Measurements from ENCODE around the gene ADH7.
"Not testable (repeated sequence)": the region's sequence is repeated elsewhere in the genome, so short reads cannot be mapped to it uniquely, and the experiment has no call there.

The ADH7 gene

DNA sequence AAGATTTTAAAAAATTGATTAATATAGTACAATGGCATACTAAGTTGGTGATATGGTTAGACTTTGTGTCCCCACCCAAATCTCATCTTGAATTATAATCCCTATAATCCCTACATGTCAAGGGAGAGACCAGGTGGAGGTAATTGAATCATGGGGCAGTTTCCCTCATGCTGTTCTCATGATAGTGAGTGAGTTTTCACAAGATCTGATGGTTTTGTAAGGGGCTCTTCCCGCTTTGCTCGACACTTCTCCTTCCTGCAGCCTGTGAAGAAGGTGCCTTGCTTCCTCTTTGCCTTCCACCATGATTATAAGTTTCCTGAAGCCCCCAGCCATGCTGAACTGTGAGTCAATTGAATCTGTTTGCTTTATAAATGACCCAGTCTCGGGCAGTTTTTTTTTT is 20.2 kb downstream of the ADH7 start:
- not testable (repeated sequence) for DNase-seq

DNA sequence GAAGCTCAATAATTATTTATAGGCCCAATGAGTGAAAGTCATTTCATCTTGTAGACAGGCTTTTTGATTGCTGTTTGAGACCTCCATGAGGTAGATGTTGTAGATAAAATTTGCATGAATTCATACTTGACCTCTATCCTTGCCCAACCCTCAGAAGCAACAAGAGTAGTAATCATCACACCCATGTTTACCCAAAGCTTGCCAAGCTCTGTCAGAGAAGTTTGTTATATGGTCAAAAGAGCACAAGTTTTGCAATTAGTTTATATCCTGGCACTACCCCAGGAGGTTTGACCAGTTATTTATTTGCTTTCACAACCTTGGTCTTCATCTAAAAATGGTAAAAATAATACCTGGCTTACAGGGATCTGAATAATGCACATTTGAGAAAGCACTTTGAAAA is 20.7 kb downstream of the ADH7 start:
- no peak for DNase-seq

DNA sequence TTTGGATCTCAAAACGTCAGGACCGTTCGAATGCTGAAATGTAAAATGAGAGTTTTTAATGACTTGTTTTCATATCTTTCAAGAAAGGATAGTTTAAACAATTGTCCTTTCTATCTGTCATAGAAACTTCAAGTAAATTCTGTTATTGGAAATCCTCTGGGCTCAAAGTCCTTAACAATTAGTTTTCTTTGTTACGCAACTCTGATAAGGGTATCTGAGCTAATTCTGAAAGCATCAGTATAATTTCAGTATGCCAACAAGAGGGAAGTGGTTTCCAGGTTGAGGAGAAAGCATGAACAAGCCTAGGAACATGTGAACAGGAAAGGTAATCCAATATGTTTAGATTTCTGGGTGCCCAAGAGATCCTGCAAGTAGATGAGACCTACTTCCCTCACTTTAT is 22.0 kb downstream of the ADH7 start:
- DNase-seq = no peak

DNA sequence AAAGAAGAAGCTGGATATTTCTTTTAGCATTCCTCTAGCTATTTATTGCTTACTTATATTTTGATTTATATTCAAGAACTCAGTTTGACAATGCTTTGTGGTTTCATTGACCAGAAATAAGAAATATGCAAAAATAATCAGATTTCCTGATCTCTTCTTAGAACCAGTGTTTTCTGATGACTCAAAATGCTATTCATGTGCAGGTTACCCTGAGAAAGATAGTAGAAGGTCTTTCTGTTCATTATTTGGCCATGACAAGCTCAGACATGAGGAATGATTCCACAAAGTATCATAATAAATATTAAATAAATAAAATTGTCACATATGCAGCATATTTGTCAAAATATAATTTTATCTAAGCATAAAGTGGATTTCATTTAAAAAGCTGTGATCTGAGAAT is 24.1 kb downstream of the ADH7 start:
- DNase-seq = no peak

DNA sequence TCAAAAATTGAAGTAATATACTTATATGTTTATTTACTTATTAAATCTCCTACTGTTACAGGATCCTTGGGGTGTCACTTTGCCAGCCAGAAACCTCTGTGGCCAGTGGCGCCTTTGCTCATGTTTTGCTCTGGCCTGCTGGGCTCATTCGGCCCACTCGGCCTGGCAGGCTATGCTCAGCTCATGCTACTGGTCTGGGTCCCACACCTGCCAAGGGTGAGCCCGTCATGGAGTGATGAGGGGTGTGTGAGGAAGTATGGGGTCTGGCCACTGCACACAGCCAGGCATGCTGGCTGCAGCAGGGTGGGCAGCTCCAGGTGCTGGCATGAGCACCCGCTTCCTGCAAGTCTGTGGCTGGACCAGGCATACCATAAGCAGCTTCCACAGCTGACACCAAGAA is 25.1 kb downstream of the ADH7 start:
- no peak for DNase-seq

DNA sequence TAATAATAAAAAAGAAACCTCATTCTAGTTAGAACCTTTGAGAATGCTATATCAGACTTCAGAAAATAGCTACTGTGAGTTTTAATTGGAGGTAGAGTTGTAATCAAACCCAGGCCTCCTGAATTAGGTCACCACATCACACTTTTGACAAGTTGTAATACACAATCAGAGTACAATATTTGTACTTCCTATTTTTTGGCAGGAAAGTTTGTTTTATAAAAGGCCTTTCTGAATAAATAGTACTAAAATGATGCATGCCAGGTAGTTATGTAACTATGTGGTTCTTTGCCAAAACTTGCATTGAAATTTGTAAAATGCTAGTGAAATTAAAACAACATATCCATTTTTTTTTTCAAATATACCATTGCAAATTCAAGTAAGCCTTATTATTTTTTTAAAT is 26.8 kb downstream of the ADH7 start:
- no peak for DNase-seq

DNA sequence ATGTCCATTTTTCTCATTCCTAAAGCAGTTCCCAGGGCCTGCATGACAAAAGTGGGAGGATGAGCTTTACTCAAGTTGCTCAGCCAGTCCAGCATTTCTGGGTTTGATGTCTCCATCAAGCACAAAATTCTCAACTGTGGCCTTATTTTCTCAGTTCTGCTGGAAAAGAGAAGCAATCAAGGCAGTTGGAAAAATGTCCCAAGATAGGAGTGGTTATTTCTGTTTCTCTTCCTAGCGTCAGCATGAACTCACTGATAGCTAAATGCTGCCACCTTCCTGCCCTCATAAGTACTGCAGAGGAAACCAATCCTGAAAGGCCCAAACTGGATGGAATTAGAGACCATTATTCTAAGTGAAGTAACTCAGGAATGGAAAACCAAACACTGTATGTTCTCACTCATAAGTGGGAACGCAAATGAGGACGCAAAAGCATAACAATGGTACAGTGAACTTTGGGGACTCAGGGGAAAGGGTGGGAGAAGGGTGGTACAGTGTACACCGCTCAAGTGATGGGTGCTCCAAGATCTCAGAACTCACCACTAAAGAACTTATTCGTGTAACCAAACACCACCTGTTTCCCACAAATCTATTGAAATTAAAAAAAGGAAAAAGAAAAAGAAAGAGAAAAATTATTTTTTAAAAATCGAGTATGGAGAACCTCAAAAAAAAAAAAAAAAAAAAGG is 29.6 kb downstream of the ADH7 start:
- peak; percentile 79 for DNase-seq

DNA sequence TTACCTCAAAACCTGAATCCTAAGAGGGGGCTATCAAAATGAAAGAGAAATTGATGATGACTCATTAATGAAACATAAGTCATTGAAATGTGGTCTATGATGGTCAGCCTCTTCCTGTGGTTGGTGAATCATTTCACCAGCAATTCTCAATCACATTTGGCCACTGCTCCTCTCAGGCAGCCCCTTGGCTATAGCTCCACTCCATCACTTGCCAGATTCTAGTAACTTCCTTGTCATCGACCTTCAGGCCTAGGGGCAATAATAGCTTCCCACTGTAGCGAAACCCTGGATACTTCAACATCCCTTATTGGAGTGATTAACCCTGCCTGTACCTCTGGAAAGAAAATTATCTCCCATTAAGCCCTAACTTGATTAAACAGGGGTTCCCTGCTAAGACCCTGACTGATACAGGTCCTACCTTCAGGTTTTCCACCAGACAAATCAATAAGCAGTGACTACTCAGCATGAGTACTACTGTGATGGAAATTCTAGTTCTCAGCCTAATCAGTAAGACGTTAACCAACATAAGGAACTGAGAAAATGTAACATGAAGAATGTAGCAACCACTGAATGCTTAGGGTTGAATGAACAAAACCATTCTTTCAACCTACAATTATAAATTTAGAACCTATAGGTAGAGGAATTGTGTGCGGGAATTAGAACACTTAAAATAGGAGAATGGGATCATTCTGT is 30.4 kb downstream of the ADH7 start:
- DNase-seq = peak; percentile 50

DNA sequence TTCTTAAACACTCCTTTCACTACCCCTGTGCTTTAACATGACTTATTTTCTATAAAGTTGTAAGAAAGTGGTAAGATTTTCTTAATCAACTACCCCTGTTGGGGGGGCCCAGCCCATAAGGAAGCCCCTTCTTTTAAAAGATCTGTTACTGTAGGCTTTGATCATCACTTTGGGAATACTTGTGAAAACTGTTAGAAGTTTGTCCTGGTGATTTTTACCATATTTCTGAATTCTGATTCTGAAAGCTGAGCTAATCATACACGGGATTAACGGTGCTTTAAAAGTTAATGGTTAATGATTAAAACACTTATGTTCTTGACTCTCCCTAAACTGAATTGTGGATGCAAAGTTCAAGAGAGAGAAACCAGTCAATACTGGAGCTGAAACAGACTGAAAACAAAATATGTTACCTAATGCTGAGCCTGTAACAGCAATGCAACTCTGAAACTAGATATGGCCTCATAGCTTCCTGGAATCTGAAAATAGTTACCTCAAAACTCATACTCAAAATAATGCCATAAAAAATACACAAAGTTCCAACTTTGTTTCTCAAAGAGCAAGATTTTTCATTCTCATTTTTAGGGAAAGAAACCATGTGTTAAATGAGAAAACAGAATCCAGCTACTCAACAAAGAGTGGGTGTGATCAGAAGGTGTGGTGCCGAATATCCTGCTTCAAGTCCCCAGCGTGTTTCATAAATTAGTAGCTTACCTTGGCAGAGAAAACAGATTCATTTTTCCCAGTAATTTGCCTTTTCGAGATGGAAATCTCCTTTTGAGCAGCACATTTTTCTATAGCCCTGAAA is 31.6 kb downstream of the ADH7 start:
- no peak for DNase-seq

DNA sequence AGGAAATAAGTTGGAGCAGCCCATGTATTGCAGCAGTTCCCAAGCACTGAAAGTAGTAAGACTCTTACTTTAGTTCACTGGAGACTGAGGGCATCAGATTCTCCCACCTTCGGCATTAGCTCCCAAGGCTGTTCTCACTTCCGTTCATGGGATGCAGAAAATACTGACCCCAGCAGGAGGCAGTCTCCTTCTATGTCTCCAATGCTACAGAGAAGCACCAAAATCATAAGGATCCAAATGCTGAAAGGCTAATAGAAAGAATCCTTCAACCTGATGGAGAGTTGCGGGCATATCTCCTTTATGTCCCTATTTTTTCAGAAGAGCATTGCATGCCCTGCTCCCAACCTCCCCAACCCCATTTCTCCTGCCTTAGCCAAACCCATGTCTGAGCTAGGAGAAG is 32.4 kb downstream of the ADH7 start:
- DNase-seq = no peak

DNA sequence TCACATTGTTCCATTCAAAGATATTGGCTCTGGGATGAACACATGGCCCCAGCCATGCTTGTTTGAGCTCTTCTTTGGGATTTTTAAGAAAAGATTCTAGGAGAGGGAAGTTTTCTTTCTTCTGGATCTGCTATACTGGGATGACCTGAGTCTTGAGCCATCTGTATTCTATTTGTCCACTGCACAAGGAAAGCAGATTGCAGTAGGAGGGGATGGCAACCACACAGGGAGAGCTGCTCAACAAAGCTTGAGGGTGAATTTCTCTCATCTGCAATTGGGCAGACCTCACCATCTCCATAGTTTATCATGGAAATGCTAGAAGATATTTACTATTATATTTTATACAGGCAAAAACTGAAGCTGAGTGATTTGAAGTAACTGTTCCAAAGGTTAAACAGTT is 34.3 kb downstream of the ADH7 start:
- DNase-seq = no peak

DNA sequence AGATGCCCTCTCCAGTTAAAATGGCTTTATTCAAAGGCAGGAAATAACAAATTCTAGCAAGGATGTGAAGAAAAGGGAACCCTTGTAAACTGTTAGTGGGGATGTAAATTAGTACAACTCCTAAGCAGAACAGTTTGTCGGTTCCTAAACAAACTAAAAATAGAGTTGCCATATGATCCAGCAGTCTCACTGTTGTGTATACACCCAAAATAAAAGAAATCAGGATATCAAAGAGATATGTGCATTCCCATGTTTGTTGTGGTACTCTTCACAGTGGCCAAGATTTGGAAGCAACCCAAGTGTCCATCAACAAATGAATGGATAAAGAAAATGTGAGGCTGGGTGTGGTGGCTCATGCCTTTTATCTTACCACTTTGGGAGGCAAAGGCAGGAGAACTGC is 36.1 kb downstream of the ADH7 start:
- no peak for DNase-seq

DNA sequence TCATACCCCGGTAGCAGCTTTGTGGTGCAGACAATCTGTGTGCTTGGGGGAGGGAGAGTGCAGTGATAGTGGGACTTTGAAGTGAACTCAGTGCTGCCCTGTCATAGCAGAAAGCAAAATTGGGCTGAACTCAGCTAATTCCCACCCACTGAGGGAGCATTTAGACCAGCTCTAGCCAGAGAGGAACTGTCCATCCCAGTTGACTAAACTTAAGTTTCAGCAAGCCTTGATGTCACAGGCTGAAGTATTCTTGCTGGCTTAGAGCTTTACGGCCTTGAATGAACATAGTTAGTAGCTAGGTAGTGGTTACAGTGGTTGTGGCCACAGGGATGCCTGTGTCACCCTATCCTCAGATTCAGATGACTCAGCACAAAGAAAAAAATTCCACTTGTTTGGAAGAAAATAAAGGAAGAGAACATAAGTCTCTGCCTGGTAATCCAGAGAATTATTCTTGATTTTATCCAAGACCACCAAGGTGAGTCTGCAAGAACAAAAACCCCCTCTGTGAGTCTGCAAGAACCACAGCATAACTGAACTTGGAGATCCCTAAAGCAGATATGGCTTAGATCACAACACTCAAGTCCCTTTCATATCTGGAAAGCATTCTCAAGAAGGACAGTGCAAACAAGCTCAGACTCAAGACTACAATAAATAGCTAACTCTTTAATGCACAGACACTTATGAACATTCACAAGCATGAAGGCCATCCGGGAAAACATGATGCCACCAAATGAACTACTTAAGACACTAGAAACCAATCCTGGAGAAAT is 39.4 kb downstream of the ADH7 start:
- no peak for DNase-seq

DNA sequence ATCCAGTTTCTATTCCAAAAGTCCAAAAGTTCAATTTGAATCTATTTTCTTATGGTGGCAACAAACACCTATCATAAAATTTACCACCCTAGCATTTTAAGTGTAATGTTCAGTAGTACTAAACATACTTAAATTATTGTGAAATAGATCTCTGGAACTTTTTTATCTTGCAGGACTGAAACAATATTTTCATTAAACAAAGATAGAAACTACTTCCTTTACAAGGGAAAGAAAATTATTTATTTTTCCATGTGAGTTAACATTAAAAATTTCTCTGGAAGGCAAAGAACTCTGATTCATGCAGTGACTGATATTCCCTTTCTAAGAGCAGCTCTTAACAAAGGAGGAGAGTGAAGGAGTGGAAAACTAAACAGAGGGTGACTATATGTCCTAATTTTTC is 40.2 kb downstream of the ADH7 start:
- no peak for DNase-seq

DNA sequence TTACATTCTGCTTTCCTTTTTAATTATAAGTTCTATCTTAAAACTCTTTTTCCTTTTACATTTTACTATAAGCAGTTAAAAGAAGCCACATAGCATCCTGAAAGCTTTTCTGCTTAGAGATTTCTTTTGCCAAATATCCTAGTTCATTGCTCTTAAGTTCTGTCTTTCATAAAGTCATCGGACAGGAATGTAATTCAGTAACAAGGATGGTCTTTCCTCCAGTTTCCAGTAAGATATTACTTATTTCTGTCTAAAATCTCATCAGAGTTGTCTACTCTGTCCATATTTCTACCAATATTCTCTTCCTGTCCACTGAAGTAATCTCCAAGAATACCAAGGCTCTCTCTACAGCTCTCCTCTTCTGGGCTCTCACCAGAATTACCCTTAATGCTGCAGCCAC is 45.1 kb downstream of the ADH7 start:
- no peak for DNase-seq

DNA sequence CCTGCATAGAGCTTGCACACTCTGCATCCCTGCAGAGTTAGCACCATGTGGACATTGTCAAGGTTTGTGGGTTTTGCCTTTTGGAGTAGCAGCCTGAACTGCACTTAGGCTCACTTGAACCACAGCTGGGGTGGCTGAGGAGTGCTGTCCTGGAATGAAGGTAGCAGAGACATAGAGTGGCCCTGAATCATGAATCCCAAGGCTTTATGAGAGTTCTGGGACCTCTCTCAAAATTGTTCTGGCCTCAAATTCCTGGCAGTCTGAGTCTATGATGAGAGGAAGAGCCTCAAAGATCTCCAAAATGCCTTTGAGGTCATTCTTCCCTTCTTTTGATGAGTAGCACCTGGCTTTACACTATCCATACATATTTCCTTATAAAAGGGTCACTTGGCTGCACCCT is 45.5 kb downstream of the ADH7 start:
- no peak for DNase-seq

DNA sequence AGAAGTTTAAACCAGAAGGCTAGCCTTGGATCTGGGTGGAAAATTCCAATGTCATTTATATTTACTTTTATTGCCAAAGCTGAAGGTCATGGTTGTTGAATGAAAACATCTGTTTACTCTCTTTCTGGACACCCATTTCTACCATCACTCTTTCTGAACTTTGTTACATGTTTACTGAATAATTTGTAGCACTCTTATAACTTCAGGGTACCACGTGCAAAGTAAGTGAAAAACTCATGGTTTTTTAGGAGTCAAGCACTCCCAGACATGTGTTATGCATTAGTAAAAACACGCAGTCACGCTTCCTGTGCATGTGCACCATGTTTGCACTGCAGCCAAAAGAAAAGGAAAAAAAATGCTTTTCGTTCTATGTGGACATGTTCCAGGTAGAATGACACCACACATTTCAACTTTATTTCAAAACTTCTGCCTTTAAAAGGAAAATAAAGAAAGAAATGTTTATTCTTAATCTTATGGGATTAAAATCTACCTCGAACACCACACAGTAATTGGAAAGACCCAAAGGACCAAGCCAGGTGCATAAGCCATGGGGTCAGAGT is 51.2 kb downstream of the ADH7 start:
- DNase-seq = no peak

DNA sequence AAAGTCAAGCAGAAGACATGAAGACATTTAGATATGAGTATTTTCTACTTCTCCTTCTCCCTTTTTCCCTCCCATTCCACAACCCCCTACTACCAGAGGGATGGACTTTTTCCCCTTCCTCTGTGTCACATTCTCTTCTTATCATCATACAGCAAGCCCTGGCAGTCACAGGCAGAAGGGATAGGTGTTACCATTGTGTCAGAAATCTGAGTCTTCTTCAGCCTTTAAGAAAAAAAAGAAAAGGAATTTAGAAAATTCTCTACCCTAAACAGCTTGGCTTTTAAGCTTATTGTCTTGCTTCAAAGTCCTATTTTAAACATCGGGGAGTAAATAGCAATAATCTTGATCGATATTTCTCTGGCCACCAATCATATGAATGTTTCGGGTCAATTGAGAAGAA is 51.7 kb downstream of the ADH7 start:
- DNase-seq = no peak

DNA sequence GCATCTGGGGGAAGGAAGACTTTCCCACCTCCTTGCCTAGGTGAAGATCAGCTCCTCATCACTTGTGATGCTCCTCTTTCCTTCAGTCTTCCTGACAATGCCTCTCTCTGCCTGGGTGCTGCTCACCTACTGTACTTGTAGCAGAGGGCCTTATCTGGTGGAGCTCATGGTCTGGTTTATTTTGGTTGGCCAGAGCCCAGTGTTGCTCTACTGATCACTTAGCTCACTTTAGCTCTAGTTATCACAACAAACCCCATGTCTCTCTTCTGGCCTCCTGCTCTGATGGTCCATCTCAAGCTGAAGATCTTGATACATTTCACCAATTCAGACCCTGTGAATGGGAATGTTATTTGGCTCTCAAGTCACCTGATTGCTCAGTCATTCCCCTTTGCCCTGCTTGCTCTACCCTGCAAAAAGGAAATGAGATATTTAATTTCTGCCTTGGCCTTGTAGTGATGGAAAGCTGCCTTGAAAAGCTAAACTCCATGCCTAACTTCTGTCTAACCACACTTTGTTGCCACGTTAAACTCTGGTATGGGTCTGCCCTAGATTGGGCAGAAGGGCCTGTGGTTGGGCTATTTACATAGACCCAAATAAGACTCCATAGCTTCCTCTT is 52.3 kb downstream of the ADH7 start:
- DNase-seq = no peak

DNA sequence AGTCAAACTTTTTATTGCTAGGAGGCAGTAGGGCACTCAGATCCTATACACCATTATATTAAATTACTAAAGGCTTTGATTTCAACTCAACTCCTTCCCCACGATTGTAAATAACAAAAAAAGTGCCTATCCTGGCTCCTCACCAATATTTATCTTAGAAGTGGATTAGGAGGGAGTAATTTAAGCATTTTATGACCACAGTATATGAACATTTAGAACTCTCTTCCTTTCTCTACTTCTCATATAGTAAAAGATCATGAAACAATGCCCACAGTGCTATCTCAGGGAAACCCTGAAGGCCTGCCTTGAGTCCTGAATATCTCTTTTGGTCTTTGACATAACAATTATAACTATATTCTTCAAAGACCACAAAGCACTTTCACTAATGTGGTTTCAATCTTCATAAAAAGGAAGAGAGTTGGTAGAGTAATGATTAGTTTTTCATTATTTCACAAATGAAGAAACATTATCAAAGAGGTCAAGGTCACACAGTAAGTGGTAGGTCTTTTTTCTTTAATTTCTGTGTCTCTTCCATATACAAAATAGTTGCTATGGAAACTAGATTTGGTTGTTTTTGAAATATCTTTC is 53.5 kb downstream of the ADH7 start:
- DNase-seq = no peak

DNA sequence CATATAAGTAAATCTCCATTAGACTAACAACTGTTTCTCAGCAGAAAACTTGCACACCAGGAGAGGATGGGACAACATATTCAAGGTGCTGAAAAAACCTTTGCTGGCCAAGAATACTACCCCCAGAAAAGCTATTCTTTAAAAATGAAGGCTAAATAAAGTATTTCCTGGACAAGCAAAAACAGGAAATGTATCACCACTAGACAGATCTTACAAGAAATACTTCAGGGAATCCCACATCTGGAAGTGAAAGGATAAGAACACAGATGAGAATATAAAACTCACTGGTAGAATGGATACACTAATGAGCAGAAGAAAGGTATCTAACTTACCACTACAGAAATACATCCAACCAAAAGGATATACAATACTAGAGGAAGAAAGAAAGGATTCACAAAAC is 55.6 kb downstream of the ADH7 start:
- DNase-seq = no peak

DNA sequence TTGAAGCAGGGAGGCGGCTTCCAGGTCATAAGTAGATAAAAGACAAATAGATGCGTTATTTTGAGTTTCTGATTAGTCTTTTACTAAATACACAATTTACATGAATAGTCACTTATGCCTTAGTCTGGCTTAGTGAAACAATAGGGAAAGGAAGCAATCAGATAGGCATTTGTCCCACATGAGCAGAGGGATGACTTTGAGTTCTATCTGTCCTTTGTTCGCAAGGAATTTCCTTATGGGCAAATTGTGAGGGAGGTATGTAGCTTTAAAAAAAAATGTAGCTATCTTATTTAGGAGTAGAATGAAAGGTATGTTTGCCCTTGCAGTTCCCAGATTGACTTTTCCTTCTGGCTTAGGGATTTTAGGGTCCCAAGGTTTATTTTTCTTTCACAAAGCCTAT is 56.3 kb downstream of the ADH7 start:
- DNase-seq = no peak
